Activated CD8-positive, alpha-beta memory T cell treated with anti-CD3 and anti-CD28 coated beads, Interleukin-2, amount 50 U/mL, for 1 hour (primary cell): ENCODE data around the gene NEGR1.

Source experiments
- DNase-seq: peaks from one replicate; pipeline ENCODE4 v3.0.0-alpha.2; 2020; ENCODE audit errors: extremely low read depth

NEGR1 gene

DNA sequence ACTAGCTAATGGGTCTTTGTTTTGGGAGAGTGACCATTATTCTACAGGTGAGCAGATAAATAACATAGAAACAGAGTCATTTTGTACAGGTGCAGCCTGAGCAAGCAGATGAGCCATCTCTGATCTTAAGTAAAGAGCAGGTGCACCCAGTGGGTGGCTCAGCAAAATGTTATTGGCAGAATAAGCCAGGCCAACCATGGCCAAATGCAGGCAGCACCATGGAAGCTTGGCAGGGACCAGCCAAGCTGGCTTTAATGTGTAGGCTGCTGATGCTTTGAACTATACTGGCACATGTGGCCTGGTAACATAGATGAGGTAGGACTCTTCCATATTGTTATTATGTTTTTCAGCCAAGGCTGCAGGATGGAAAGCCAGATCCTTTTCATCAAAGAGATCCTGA lies 648.2 kb downstream of the NEGR1 start:
- no peak for DNase-seq

DNA sequence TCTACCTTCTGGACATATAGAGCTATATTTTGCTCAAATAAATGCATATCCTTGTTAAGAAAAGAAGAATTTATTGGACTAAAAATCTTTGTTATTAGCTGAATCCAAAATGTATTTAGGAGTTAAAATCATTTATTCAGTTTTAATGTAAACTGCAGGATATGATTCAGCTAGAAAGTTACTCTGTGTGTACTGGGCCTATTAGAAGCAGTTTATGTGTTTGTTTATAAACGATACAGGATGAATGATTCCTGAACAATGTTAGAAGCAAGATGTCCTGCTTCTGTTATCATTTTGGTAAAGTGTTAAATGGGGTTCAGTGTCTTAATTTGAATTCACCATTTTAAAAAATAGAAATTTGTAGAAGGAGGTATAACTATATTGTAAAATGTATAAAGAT lies 652.3 kb downstream of the NEGR1 start:
- no peak for DNase-seq

- DNase-seq = no peak
These were observed 657.3 kb downstream of the NEGR1 start for GRCh38 chr1:71625004-71625403.

DNA sequence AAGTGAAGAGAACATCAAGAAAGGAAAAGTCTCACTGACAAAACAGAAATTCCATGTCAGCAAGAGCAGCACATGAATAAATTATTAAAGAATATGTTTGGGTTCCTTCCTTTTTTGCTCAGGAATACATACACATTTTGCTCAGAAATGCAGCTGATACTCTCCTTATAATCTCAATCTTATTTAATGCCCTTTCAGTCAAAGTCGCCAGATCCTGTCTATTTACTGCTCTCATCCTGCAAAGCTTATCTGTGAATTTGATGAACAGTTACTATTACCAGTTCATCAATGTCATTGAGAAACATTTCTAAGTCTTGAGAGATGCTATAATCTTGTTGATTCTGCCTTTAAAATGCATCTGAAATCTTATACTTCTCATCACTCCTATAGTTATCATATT lies 658.5 kb downstream of the NEGR1 start:
- DNase-seq = no peak

- no peak for DNase-seq
These were observed 660.6 kb downstream of the NEGR1 start for GRCh38 chr1:71621785-71622184.

- no peak for DNase-seq
These were observed 663.4 kb downstream of the NEGR1 start for GRCh38 chr1:71618766-71619530.

DNA sequence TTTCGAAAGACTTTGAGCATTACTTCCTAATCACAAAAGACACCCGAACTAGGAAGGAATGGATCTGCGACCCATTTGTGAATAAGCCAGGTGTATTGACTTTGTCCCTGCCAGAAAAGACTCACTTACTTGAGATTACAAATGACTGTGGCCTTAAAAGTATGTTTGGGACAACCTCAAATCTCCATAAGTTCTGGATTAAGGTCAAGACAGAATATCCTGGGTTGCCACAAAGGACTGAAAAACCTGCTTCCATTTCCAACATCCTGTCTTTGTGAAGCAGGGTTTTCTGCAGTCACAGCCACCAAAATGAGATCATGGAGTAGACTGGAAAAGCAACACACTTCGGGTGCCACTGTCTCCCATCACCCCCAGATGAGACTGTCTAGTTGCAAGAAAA lies 664.1 kb downstream of the NEGR1 start:
- DNase-seq = no peak

DNA sequence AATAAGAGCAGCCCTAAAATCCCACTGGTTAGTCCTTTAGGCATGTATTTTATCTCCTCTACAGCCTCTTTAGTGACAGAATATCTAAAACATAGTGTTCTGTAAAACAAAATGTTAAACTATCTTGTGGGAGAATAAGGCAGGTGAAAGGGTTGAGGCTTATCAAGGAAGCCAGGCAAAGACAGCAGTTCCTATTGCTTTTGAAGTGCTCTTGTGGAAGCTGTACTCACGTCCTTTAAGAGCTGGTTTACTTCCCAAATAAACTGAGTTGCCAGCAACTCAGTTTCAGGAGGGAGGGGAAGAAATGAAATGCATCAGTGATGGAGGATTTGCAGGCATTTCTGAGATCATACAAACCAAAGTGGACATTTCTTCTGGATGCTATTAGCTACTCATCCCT lies 671.9 kb downstream of the NEGR1 start:
- DNase-seq = no peak

DNA sequence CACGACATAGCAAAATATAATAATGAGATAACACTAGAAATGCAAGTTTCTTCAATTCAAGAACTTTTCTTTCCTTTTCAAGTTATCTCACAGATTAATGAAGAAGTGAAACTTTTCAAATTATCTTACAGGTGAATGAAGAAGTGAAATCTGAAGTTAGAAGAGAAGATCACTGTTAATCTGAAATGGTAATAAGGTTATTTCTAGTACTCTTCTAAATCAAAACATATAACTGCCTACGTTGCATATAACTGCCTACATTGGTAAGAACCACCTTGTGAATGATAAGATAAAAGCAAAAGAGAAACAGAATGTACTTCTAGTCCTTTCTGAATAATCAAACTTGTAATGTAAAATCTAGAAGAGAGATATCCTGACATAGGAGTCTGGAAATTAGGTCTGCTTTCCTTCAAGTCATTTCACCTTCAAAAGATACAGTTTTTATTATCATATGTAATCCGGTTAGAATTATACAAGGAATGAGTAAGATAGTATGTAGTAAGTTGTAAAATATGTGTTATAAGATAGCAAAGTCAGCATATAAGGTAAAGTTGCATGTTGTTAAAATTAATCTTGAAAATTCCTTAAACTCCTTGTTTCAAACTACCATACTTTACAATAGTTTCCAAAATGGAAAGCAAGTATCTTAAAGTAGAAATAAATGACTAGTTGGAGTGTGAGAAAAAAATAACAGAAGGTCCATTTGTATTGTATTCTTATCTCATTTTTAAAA lies 679.1 kb downstream of the NEGR1 start:
- no peak for DNase-seq

DNA sequence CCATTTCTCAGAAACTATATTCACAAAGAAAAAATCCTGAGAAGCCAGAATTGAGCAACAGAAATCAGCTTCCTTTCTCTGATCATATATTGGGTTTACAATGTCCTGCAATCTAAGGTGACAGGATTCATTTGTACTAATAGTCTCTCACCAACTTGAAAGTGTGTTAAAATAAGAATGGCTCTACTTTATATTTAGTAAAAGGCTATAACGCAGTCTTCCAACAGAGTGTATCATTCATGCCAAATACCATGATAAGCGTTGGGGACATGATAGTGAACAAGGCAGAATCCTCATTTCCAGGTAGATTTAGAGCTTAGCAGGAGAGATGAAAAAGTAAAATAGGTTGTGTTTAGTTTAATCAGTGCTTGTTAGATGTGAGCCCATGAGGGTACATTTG lies 682.3 kb downstream of the NEGR1 start:
- no peak for DNase-seq

DNA sequence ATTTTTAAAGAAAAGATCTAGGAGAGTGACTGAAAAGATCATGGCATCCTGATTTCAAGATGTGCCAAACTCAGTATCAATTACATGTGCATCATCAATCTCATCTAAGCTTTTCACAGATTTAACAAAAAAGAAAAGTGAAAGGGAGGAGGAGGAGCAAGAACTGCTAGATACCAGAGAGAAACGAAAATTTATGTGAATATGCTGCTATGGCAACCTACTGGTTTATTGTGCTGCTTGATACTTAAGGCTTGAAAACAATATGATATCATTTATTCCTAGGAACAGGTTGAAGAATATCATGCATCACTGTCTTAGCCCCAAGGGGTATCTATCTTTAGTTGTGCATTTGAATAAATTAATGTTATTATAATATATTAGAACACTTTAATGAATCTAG lies 683.0 kb downstream of the NEGR1 start:
- no peak for DNase-seq

GRCh38 chr1:71593523-71593922 lies 688.8 kb downstream of the NEGR1 start:
- DNase-seq = no peak

- DNase-seq = no peak
These were observed 689.6 kb downstream of the NEGR1 start for GRCh38 chr1:71592646-71593274.

GRCh38 chr1:71589005-71589404 lies 693.3 kb downstream of the NEGR1 start:
- no peak for DNase-seq

DNA sequence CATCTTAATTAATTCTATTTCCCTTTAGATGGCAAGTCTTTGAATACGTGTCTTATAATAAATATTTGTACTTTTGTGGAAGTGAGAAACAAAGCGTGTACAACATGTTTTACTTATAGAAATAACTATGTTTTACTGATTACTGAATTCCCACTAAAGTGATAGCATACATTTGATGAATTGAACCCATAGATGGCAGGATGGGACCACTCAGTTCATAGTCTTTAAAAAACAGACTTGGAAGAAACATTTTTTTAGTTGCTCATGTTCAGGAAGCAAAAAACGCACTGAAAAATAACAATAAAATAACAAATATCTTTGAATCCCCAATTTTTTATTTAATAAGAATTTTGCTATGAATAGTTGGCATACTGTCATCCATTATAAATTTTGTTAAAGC lies 694.4 kb downstream of the NEGR1 start:
- no peak for DNase-seq

DNA sequence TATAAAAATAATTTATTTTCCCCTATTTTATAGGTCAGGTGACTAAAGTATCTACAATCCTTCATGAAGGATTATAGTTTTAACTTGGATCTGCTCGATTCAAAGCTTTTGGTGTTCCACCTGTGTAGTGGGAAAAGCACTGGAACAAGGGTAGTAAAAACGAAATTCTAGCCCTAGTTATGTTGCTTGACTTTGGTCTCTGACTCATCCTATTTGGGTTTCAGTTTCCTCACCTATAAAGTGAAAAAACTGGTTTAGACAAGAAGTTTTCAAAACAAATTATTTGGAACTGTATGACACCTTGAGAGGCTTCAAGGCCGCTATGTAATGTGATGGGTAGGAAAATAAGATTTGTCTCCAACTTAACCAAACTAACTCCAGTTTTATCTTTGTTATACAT lies 696.3 kb downstream of the NEGR1 start:
- no peak for DNase-seq

DNA sequence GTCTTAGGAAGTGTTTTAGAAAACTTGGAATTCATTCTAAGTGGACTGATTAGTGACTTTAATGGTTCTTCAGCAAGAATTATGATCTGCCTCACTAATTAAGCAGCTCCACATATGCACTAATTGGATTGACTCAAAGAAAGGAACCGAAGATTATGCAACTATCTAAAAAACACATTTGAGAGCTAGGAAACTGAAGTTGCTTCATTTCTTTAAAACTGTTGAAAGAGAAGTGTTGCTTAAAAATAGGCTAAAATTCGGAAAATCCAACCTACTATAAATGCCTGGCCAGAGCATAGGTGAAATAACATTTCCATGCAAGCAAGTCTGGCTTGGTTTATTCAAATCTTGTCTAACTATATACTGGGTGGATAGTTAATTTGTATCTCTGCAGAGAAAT lies 698.6 kb downstream of the NEGR1 start:
- no peak for DNase-seq

DNA sequence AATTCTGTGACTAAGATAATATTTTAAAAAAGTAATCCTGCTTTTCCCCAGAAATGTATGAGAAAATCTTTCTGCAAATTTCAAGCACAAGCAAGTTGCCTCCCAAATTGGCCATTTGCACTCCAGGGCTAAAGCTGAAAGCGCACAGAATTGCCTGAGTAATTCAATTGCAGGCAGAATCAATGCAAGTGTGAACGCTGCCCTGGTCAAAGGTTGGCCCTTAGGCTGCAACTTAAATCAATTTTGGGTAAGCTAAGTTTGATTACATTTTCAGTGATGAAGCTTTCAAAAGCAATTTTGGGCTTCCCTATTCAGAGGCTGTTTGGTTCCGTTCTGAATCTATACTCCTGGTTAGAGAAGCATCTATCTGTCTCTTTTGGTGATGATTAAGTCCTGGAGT lies 699.7 kb downstream of the NEGR1 start:
- no peak for DNase-seq

GRCh38 chr1:71577451-71578131 lies 704.7 kb downstream of the NEGR1 start:
- DNase-seq = no peak

GRCh38 chr1:71572038-71572437 lies 710.3 kb downstream of the NEGR1 start:
- no peak for DNase-seq

- DNase-seq = no peak
These were observed 715.9 kb downstream of the NEGR1 start for GRCh38 chr1:71566413-71566812.

DNA sequence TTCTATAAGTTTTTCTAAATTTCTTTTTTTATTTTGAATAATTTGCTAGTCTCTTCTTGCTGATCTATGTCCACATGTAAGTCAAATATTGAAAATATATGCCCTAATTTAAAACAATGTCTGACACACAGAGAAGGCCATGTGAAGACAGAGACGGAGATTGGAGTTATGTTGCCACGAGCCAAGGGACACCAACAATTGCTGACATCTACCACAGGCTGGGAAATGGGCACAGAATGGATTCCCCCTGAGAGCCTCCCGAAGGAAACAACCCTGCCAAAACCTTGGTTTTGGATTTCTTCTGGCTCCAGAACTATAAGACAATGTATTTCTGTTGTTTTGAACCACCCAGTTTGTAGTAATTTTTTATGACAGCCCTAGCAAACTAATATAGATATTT lies 716.5 kb downstream of the NEGR1 start:
- no peak for DNase-seq
